K562 (cell line): Measurements from ENCODE around the gene CDK9. TPM values are rescaled to one million over a fixed set of nuclear protein-coding genes. Genes with fewer than 3 reads are reported as not detected.
A peak's percentile ranks its signal among the peaks of the same experiment; 100 is the strongest.

Experiments used
- ARID4B ChIP-seq: sonication (generic); formaldehyde crosslinking; IDR thresholded peaks from 2 replicates; pipeline ENCODE4 v1.8.0; 2022; ENCODE audit warnings: mild to moderate bottlenecking, missing genetic modification reagents
- ATF1 ChIP-seq, 2 experiments: fragments of 450-650 bp in 1 of 2; IDR thresholded peaks; 2 replicates each; pipeline ENCODE4 v1.6.1; 2016; ENCODE audit warnings: missing compliant biosample characterization in 1 of 2, missing genetic modification characterization in 1 of 2
- E2F6 ChIP-seq, 2 experiments: IDR thresholded peaks; 2 replicates each; pipeline ENCODE4 v1.6.1; 2011; ENCODE audit warnings: borderline replicate concordance in 1 of 2, control low read depth in 1 of 2, low read depth in 1 of 2, low read length in 1 of 2, mild to moderate bottlenecking in 1 of 2, mixed read lengths in 1 of 2, moderate library complexity in 1 of 2; ENCODE audit not compliant: insufficient read depth in 1 of 2, insufficient read length in 1 of 2, poor library complexity in 1 of 2, severe bottlenecking in 1 of 2; ENCODE audit errors: extremely low read depth in 1 of 2
- EP400 ChIP-seq: fragments of 450-650 bp; IDR thresholded peaks from 2 replicates; pipeline ENCODE4 v1.6.1; 2017; ENCODE audit warnings: antibody characterized with exemption, mild to moderate bottlenecking, moderate library complexity
- ETS1 ChIP-seq: conservative IDR thresholded peaks from 2 replicates; pipeline ENCODE4 v1.6.1; 2011; ENCODE audit warnings: low read depth, mild to moderate bottlenecking, low read length; ENCODE audit not compliant: control insufficient read depth
- KLF16 ChIP-seq: IDR thresholded peaks from 2 replicates; pipeline ENCODE4 v1.6.1; 2016; ENCODE audit warnings: antibody characterized with exemption
- NEUROD1 ChIP-seq: fragments of 150-350 bp; IDR thresholded peaks from 2 replicates; pipeline ENCODE4 v1.6.1; 2014; ENCODE audit warnings: borderline replicate concordance, low read length, low read depth; ENCODE audit not compliant: partially characterized antibody
- PML ChIP-seq: IDR thresholded peaks from 2 replicates; pipeline ENCODE4 v1.6.1; 2012; ENCODE audit warnings: low read length, inconsistent platforms
- POLR2B ChIP-seq: fragments of 450-650 bp; IDR thresholded peaks from 2 replicates; pipeline ENCODE4 v1.6.1; 2018; ENCODE audit warnings: low read depth; ENCODE audit not compliant: partially characterized antibody
- PREB ChIP-seq: sonication (generic); formaldehyde crosslinking; IDR thresholded peaks from 2 replicates; pipeline ENCODE4 v1.8.1; 2023; ENCODE audit warnings: mild to moderate bottlenecking, missing genetic modification reagents
- SMAD1 ChIP-seq: fragments of 150-350 bp; IDR thresholded peaks from 2 replicates; pipeline ENCODE4 v1.6.1; 2014; ENCODE audit warnings: low read length, low read depth; ENCODE audit not compliant: partially characterized antibody
- SMARCB1 ChIP-seq: IDR thresholded peaks from 2 replicates; pipeline ENCODE4 v1.6.1; 2011; ENCODE audit warnings: improper control_type of control experiment, low read depth; ENCODE audit not compliant: insufficient read length
- TCFL5 ChIP-seq: fragments of 250-450 bp; sonication (Bioruptor Pico); conservative IDR thresholded peaks from 2 replicates; pipeline ENCODE4 v1.6.1; 2021; ENCODE audit warnings: mild to moderate bottlenecking, moderate library complexity, matching md5 sums
- YBX1 ChIP-seq: fragments of 450-650 bp; IDR thresholded peaks from 2 replicates; pipeline ENCODE4 v1.7.1; 2016; ENCODE audit warnings: mild to moderate bottlenecking
- ZFP30 ChIP-seq: fragments of 250-450 bp; sonication (Bioruptor Pico); IDR thresholded peaks from 2 replicates; pipeline ENCODE4 v1.8.0; 2022; ENCODE audit warnings: moderate library complexity, mild to moderate bottlenecking, inconsistent platforms, borderline replicate concordance
- ZNF282 ChIP-seq: sonication (generic); formaldehyde crosslinking; IDR thresholded peaks from 2 replicates; pipeline ENCODE4 v1.8.1; 2023; ENCODE audit warnings: missing genetic modification reagents
- ZNF3 ChIP-seq: fragments of 250-450 bp; sonication (Bioruptor Pico); IDR thresholded peaks from 2 replicates; pipeline ENCODE4 v1.5.0; 2021; ENCODE audit warnings: mild to moderate bottlenecking, moderate library complexity
- ZZZ3 ChIP-seq: fragments of 450-650 bp; IDR thresholded peaks from 2 replicates; pipeline ENCODE4 v1.6.1; 2016; ENCODE audit warnings: antibody characterized with exemption, mild to moderate bottlenecking, moderate library complexity
- polyA plus RNA-seq, 8 experiments: library from polyadenylated mRNA; depleted of rRNA in 4 of 8; stranded (reverse) in 5 of 8; unstranded in 3 of 8; fragments of >200 nt; fragmentation: Nextera tagmentation in 2 of 8; fragmentation: Illumina TruSeq in 1 of 8; extraction: Ambion mirVana in 2 of 8; extraction: Trizol in 1 of 8; gene quantifications; 2 replicates each; pipeline versions ENCODE4 v1.2.1 to v1.2.3, GENCODE V29; 2011 to 2014; ENCODE audit warnings: inconsistent platforms in 1 of 8, missing spikeins in 1 of 8
- total RNA-seq, 7 experiments: library from RNA; depleted of rRNA in 6 of 7; stranded (reverse); fragments of >200 nt in 6 of 7; fragmentation: Illumina TruSeq in 2 of 7; extraction: Trizol in 2 of 7; gene quantifications; 2 replicates each; pipeline versions ENCODE4 v1.2.1 to v1.2.3, GENCODE V29; 2011 to 2021; ENCODE audit warnings: low replicate concordance in 1 of 7

The CDK9 gene
- total and polyA plus RNA-seq, 9 of the 15 experiments (the other 6 are each of a cell fraction or from before 2014, with no cell fraction given), result 4.2 to 78.6 (median 33.0) TPM

GRCh38 chr9:127785933-127786772 lies at the start of gene CDK9 (continued):
- TF ChIP-seq ZNF3 (CRISPR knock-in tag), result no peak
- no peak for TF ChIP-seq E2F6 (IDR thresholded peaks at IDR 0.05; ENCODE audit: borderline replicate concordance in 1 of 2, extremely low read depth in 1 of 2, insufficient read depth in 1 of 2, insufficient read length in 1 of 2, low read depth in 1 of 2, low read length in 1 of 2, poor library complexity in 1 of 2, severe bottlenecking in 1 of 2)
- TF ChIP-seq ATF1 (CRISPR knock-in tag; IDR thresholded peaks at IDR 0.05), result no peak
- peak; percentile 62 for TF ChIP-seq ATF1 (tag; IDR thresholded peaks at IDR 0.05)
- peak; percentile 57 for TF ChIP-seq NEUROD1
- no peak for TF ChIP-seq SMARCB1
- TF ChIP-seq ZFP30, result no peak
- peak; percentile 93 for TF ChIP-seq ETS1
- TF ChIP-seq POLR2B, result peak; percentile 19
- TF ChIP-seq TCFL5 (CRISPR knock-in tag), result no peak
- TF ChIP-seq EP400, result peak; percentile 86
- TF ChIP-seq ARID4B (CRISPR knock-in tag), result peak; percentile 78
- no peak for TF ChIP-seq KLF16
- TF ChIP-seq SMAD1, result peak; percentile 57
- TF ChIP-seq ZNF282 (CRISPR knock-in tag), result 0 out of 2 replicates have a peak, but pooled peaks have one; percentile 49
- TF ChIP-seq ZZZ3, result no peak
- TF ChIP-seq PREB (CRISPR knock-in tag), result 0 out of 2 replicates have a peak, but pooled peaks have one; percentile 18
- peak; percentile 35; the same call in 1 of the 2 replicates for TF ChIP-seq PML
- no peak for TF ChIP-seq YBX1
